Measurements from ENCODE around the gene BEND2. TPM values are rescaled to one million over a fixed set of nuclear protein-coding genes. Genes with fewer than 3 reads are reported as not detected.
"Not testable (repeated sequence)": the region's sequence is repeated elsewhere in the genome, so short reads cannot be mapped to it uniquely, and the experiment has no call there.

Gene BEND2
- not detected in 2 replicates for total RNA-seq (2022)
- percentile 4 among the genes with signal in this experiment for Bru-seq, nascent RNA
- BruChase-seq, experiment 1, labeled RNA remaining after a 6-hour chase: percentile 2 among the genes with signal in this experiment
- BruChase-seq, experiment 2, labeled RNA remaining after a 2-hour chase: percentile 4 among the genes with signal in this experiment
- long read RNA-seq: 0 reads

- Mint-ChIP-seq H3K9me3 (ENCODE audit: unreplicated experiment) (peaks cover 7% of the 10 kb centered on the region), H3K27ac (ENCODE audit: low read depth, unreplicated experiment) (no peak within 1 kb of the TSS), H3K4me3 (ENCODE audit: unreplicated experiment) (no peak within 1 kb of the TSS), H3K36me3 (ENCODE audit: insufficient read depth, unreplicated experiment) (no peaks in the 10 kb centered on the region), H3K27me3 (ENCODE audit: insufficient read depth, unreplicated experiment) (no peaks in the 10 kb centered on the region), H3K4me1 (ENCODE audit: insufficient read depth, unreplicated experiment) (no peaks in the 10 kb centered on the region)
- POLR2A ChIA-PET: no interaction called here
- TF ChIP-seq, protein P1, sequence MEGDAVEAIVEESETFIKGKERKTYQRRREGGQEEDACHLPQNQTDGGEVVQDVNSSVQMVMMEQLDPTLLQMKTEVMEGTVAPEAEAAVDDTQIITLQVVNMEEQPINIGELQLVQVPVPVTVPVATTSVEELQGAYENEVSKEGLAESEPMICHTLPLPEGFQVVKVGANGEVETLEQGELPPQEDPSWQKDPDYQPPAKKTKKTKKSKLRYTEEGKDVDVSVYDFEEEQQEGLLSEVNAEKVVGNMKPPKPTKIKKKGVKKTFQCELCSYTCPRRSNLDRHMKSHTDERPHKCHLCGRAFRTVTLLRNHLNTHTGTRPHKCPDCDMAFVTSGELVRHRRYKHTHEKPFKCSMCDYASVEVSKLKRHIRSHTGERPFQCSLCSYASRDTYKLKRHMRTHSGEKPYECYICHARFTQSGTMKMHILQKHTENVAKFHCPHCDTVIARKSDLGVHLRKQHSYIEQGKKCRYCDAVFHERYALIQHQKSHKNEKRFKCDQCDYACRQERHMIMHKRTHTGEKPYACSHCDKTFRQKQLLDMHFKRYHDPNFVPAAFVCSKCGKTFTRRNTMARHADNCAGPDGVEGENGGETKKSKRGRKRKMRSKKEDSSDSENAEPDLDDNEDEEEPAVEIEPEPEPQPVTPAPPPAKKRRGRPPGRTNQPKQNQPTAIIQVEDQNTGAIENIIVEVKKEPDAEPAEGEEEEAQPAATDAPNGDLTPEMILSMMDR (IDR thresholded peaks at IDR 0.05; ENCODE audit: unreplicated experiment): no peak
- intact Hi-C loops (cut with micrococcal nuclease): no loop called here
- BruUV-seq (replicated peaks): no TSS peak
- CTCF ChIA-PET: no interaction called here
- no peak for DNase-seq (ENCODE audit: unreplicated experiment)
Observed at GRCh38 chrX:18220786-18221185, at the start of gene BEND2. Gene BEND2, minus strand, starts transcription at chrX:18220886. Its CDS starts 136 bp downstream, at chrX:18220750.

DNA sequence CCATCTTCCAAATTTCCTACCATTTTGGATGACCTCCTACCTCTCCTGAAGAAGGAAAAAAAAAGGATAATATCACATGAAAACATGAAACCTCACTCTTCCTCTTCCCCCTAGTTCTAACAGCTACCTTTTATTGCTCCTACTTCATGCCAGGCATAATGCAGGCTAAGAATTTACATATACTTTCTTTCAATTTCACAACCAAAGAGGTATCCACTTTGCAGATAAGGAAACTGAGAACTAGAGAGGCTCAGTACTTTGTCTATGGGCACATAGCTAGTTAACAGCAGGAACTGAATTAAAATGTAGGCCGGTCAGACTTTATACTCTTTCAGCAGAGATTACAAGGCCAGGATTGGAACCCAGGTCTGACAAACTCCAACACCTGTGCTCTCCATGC is 34.4 kb upstream of the BEND2 start:
- H3K4me3 Mint-ChIP-seq (ENCODE audit: unreplicated experiment): no peak overlapping the region
- POLR2A ChIA-PET: no interaction called here
- H3K27me3 Mint-ChIP-seq (ENCODE audit: insufficient read depth, unreplicated experiment): no peaks in the 10 kb centered on the region
- TF ChIP-seq, protein P1 (IDR thresholded peaks at IDR 0.05; ENCODE audit: unreplicated experiment): no peak
- intact Hi-C loops (cut with micrococcal nuclease): no loop called here
- BruUV-seq (replicated peaks): no TSS peak
- no peaks in the 10 kb centered on the region for H3K4me1 Mint-ChIP-seq (ENCODE audit: insufficient read depth, unreplicated experiment)
- CTCF ChIA-PET: interaction anchor here (1.0 kb wide), 1 partner anchor 24 kb away, joined by 4 read pairs; no protein-coding TSS in a partner anchor
- H3K36me3 Mint-ChIP-seq (ENCODE audit: insufficient read depth, unreplicated experiment): peaks cover 11% of the 10 kb centered on the region
- H3K27ac Mint-ChIP-seq (ENCODE audit: low read depth, unreplicated experiment): no peak overlapping the region
- H3K9me3 Mint-ChIP-seq (ENCODE audit: unreplicated experiment): no peaks in the 10 kb centered on the region
- no peak for DNase-seq (ENCODE audit: unreplicated experiment)

DNA sequence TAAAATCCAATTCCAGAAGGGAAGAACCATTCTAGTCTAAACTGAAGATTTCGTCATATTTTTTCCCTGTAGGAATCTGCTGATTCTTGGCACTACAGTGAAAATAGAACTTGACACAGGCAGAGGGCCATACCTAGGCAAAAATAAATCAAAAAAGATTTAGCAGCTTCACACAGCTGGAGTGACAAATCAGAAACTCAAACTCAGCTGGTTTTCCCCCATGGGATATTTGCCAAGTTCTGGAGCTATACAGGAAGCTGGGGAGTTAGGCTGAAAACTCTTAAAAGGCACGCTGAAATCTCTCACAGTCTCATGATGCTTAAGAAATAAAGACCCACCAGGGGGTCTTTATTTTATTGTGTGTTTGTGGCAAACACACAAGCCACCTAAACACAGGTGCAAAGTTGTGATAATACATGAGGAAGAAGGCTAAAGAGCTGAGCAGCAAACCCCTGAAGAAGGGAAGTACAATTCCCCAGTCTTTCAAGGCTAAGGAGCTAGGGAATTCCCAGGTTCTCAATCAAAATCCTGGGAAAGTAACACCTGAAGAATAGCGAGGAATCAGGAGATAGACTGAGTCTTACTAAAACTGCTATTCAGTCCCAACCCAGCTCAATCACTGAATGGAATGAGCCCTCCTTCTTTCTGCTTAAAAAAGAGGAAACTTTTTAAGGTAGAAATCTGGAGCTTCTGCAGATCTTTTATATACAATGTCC is 32.1 kb upstream of the BEND2 start:
- no TSS peak for BruUV-seq (replicated peaks)
- Mint-ChIP-seq H3K36me3 (ENCODE audit: insufficient read depth, unreplicated experiment) (peaks cover 11% of the 10 kb centered on the region), H3K9me3 (ENCODE audit: unreplicated experiment) (no peaks in the 10 kb centered on the region), H3K27me3 (ENCODE audit: insufficient read depth, unreplicated experiment) (no peaks in the 10 kb centered on the region), H3K27ac (ENCODE audit: low read depth, unreplicated experiment) (no peak overlapping the region), H3K4me3 (ENCODE audit: unreplicated experiment) (no peak overlapping the region), H3K4me1 (ENCODE audit: insufficient read depth, unreplicated experiment) (no peaks in the 10 kb centered on the region)
- TF ChIP-seq, protein P1 (IDR thresholded peaks at IDR 0.05; ENCODE audit: unreplicated experiment): no peak
- CTCF ChIA-PET: no interaction called here
- POLR2A ChIA-PET: no interaction called here
- no peak for DNase-seq (ENCODE audit: unreplicated experiment)
- intact Hi-C loops (cut with micrococcal nuclease): no loop called here

- H3K27ac Mint-ChIP-seq (ENCODE audit: low read depth, unreplicated experiment); intact Hi-C loops (cut with micrococcal nuclease); H3K4me1 Mint-ChIP-seq (ENCODE audit: insufficient read depth, unreplicated experiment); H3K4me3 Mint-ChIP-seq (ENCODE audit: unreplicated experiment); POLR2A ChIA-PET; H3K27me3 Mint-ChIP-seq (ENCODE audit: insufficient read depth, unreplicated experiment); H3K9me3 Mint-ChIP-seq (ENCODE audit: unreplicated experiment); BruUV-seq (replicated peaks); H3K36me3 Mint-ChIP-seq (ENCODE audit: insufficient read depth, unreplicated experiment); CTCF ChIA-PET; DNase-seq (ENCODE audit: unreplicated experiment): not testable (repeated sequence)
Observed at GRCh38 chrX:18229646-18230045, 9.0 kb upstream of the BEND2 start.

All from MCF 10A (cell line).